Sciatic nerve (tissue), 2 donors: ENCODE data around the gene PEX7. TPM values are rescaled to one million over a fixed set of nuclear protein-coding genes. Genes with fewer than 3 reads are reported as not detected.
A peak's percentile ranks its signal among the peaks of the same experiment; 100 is the strongest.
"Not testable (repeated sequence)": the region's sequence is repeated elsewhere in the genome, so short reads cannot be mapped to it uniquely, and the experiment has no call there.

Experiments used
- ATAC-seq: fragments of 200-7000 bp; cut with Tn5 transposase; one replicate; pipeline ENCODE4 v1.9.1; 2020; ENCODE audit warnings: mild to moderate bottlenecking, moderate library complexity
- DNase-seq: peaks from one replicate; pipeline ENCODE4 v3.0.0-alpha.2; 2020; ENCODE audit warnings: low spot score
- intact Hi-C: fragments of 100-400 bp; cut with DNase I; formaldehyde crosslinking; loops from one replicate; pipeline ENCODE4 v1.14.2; 2022
- total RNA-seq: library from RNA; stranded (reverse); fragmentation: NEBNext Ultra II Directional; extraction: Animal tissue kit (Norgen Biotek cat#: 25700); gene quantifications from one replicate; pipeline ENCODE4 v1.2.1, GENCODE V29; 2021
- donor health status: DM: no; HTN: no; CAD: no.
- donor health status: DM: no; HTN: no; CAD: no.

PEX7 gene
- total RNA-seq, 1 donor from 2014 or later: 5.6 TPM

DNA sequence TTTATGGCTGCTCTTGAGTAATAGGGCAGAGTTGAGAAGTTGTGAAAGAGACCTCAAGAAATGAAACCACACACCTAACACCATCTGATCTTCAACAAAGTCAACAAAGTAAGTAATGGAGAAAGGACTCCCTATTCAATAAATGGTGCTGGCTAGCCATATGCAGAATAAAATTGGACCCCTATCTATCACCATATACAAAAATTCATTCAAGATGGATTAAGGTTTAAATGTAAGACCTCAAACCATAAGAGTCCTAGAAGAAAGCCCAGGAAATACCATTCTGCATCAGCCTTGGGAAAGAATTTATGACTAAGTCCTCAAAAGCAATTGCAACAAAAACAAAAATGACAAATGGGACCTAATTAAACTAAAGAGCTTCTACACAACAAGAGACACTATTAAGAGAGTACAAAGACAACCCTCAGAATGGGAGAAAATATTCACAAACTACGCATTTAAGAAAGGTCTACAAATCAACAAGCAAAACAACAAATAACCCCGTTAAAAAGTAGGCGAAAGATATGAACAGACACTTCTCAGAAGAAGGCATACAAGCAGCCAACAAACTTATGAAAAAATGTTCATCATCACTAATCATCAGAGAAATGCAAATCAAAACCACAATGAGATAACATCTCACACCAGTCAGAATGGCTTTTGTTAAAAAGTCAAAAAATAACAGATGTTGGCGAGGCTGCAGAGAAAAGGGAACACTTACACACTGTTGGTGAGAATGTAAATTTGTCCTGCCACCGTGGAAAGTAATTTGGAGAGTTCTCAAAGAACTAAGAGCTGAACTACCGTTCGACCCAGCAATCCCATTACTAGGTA is 34.1 kb upstream of the PEX7 start:
- no peak for ATAC-seq
- intact Hi-C loops: no loop called here
- DNase-seq: no peak

DNA sequence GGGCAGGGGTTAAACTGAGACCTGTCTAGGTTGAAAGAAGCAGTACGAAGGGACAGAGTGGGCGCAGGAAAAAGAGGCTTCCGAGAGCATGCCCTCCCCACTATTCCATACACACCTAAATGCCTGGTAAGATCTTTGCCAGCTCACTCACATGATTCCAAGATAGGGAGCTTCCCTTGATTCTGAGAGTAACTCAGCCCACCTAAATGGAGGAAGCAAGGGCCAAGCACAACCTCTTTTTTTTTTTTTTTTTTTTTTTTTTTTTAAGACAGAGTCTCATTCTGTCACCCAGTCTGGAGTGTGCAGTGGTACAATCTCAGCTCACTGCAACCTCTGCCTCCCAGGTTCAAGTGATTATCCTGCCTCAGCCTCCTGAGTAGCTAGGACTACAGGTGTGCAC is 33.0 kb upstream of the PEX7 start:
- intact Hi-C loops, DNase-seq, ATAC-seq: not testable (repeated sequence)

DNA sequence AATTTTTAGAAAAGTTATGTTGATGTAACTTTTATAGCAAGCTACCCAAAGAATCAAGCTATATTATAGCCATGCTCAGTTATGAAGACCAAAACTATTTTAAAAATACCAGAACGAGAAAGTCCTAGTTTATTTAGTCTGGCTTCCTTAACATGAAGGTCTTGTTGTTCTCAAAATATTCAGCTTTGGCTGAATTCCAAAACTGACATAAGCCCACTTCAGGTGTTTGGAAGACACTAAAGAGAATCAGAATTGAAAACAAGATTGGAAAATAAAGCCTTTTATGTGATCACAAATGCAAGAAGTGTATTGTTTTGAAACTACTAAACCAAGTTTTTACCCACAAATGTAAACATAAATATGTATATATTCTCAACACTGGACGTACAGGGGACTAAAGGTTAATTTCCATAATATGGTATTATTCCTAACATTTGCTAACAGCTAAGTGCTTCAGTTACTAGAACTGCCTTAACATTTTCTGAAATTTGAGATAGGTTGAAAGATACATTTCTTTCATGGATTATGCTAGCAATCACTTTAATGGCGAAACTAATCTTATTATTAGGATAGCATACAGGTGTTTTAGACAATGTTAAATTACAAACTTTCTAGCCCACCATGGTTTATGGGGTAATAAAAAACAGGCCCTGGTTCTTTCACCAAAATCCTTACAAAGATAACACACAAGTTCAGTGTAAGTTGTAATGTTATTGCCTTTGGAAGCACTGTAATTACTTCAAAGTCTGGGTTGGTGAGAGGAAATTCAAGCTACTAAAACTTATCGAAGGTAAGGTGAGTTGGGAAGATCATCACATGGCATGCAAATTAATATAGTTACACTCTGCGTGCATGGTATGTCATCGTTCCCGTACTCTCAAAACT is 31.7 kb upstream of the PEX7 start:
- DNase-seq: no peak
- no peak for ATAC-seq
- intact Hi-C loops: loop anchor here (10.0 kb wide), 1 partner anchor 146 kb away; no protein-coding TSS in a partner anchor

DNA sequence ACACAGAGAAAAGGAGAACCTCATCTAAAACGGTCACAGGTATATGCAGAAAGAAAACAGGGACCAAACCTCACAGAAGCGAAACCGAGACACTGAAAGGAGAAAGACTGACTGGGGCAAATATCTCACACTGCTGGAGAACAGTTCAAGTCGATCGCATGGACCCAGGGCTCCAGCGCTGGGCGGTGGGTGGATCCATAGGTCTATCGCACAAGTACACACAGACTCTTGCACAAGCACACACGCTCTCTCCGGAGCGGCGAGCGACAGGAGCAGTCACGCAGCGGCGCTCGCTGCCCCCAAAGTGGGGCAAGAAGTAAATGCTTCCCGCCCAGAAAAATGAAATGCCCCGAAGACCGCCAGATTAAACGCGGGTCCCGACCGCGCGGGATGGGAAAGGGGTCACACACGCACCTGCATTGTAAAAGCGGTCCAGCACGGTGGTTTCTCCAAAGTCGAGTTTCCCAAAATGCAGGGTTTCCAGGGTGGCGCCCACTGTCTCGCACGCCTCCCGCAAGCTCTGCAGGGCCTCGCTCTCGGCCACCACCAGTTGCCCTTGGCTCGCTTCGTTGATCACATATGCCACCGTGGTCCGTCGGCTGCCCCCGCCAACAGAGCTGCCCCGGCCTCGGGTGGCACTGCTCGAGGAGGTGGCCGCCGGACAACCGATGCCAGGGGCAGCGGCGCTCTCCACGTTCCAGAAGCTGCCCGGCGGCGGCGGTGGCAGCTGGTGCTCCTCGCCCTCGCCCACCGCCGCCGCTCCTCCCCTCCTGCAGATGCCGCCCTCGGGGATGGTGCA is 30.9 kb upstream of the PEX7 start:
- intact Hi-C loops: loop anchor here (10.0 kb wide), 1 partner anchor 147 kb away; no protein-coding TSS in a partner anchor
- ATAC-seq (peak; percentile 77), DNase-seq (peak; percentile 71)

DNA sequence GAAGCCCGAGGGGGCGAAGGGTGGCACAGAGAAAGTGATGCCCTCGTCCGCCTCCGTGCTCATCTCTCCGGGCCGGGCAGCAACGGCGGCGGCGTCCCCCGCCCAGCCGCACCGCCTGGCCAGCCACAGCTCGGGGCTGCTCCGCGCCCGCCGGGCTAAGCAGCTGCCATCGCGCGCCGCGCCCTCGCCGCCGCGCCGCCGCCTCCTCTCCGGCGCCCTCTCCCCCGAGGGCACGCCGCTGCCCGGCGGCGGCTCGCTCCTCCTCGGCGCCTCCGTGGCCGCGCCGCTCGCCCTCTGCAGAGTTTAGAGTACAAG is 30.3 kb upstream of the PEX7 start:
- no peak for DNase-seq
- intact Hi-C loops: loop anchor here (10.0 kb wide), 1 partner anchor 147 kb away; no protein-coding TSS in a partner anchor
- no peak for ATAC-seq

DNA sequence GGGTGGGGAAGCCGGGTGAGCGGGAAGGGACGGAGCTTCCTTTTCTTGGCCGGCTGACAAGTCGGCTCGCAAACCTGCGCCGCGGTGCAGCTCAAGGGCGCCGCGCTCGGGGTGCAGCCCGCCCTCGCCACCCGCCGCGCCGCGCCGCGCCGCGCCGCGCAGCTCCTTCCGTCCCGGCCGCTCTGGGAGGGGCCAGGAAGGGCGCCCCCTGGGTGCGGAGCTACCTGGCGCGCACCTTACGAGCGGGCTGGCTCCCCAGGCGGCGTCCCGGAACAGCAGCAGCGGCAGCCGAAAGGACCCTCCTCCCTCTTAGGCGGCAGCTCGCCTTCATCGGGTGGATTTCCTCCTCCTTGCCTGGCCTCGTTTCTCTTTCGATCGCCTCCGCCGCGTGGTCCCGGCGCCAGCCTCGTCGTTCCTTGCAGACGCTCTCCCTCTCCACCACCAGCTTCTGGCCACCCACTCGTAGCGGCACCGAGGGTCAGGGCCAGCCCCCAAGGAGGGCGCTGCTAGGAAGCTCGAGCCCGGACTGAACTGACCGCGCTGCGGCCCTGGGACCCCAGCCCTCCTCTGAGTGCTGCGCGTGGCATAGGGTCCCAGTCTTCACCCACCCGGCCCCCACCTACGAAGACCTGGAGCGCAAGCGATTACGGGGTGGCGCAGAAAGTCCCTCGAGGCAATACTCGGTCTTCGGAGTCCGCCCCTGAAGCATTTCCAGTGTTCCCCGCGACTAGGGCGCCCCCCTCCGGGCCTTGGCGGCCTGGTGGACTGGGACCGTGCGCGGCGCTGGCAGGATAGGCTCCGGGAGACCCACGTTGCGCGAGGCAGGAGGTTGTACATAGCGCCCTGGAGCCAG is 29.8 kb upstream of the PEX7 start, which contains the start of gene MAP3K5:
TSS of gene MAP3K5 (minus strand) at position 68 of the 853 bp plus-strand sequence. CDS start 320 bp downstream, outside the sequence.
- peak; percentile 95 for DNase-seq
- ATAC-seq: peak; percentile 95
- intact Hi-C loops: loop anchor here (10.0 kb wide), 1 partner anchor 148 kb away; no protein-coding TSS in a partner anchor

GRCh38 chr6:136793363-136793762 is 29.0 kb upstream of the PEX7 start:
- no peak for ATAC-seq
- intact Hi-C loops: loop anchor here (10.0 kb wide), 1 partner anchor 149 kb away; no protein-coding TSS in a partner anchor

DNA sequence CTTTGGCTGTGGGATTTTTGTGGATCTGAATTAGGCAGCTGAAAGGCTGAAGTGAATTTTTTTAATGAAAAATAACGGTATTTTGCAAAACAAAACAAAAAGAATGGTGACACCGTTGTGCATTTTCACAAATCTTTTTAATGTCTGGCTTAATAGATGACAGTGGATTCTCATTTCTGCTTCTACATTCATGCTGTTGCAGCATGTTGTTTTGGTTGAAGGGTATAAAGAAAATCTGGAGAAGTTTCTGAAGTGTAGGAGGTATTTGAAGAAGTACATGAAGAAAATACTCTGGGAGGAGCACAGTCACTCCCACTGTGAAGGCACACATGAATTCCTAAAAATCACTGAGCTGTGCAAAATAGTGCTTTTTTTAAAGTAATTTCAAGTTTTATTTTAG is 27.0 kb upstream of the PEX7 start:
- intact Hi-C loops: loop anchor here (10.0 kb wide), 1 partner anchor 151 kb away; no protein-coding TSS in a partner anchor

More at GRCh38 chr6:136793363-136793762, 29.0 kb upstream of the PEX7 start:
- DNase-seq: no peak

GRCh38 chr6:136795996-136796395 is 26.4 kb upstream of the PEX7 start:
- no peak for DNase-seq
- intact Hi-C loops: loop anchor here (10.0 kb wide), 1 partner anchor 151 kb away; no protein-coding TSS in a partner anchor
- no peak for ATAC-seq

More for the DNA sequence above, 27.0 kb upstream of the PEX7 start:
- DNase-seq (no peak), ATAC-seq (no peak)

GRCh38 chr6:136798044-136798443 is 24.3 kb upstream of the PEX7 start:
- intact Hi-C loops: loop anchor here (10.0 kb wide), 1 partner anchor 153 kb away; no protein-coding TSS in a partner anchor
- ATAC-seq: no peak
- DNase-seq: no peak

DNA sequence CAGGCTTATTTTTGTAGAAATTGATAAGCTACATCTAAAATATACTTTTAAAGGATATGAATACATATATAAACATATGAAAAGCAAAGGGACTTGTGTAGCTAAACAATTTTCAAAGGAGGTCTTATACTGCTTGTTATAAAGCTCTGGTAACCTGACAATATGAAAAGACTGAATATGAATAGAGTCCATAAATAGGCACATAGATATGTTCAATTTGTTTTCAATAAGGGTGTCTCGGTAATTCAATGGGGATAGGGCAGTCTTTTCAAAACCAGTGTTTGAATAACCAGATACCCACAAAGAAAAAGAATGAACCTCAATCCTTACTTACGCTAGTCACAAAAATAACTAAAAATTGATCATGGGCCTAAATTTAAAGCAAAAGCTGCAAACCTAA is 20.8 kb upstream of the PEX7 start:
- intact Hi-C loops: no loop called here
- DNase-seq (no peak), ATAC-seq (no peak)

DNA sequence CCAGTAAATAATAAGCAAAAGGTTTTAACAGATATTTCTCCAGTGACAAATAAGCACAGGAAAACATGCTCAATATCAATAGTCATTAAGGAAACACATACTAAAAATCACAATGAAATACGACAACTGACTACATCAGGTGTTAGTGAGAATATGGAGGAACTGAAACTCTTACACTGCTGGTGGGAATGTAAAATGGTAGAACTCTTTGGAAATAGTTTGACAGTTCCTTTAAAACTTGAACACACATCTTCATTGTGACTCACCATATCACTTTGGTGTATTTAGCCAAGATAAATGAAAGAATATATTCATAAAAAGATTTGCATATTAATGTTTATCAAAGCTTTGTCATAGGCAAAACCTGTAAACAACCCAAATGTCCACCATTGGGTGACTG is 18.8 kb upstream of the PEX7 start:
- intact Hi-C loops: no loop called here
- no peak for DNase-seq
- no peak for ATAC-seq

- no peak for DNase-seq
- intact Hi-C loops: no loop called here
- ATAC-seq: no peak
These were observed 13.1 kb upstream of the PEX7 start for GRCh38 chr6:136809091-136809860.

GRCh38 chr6:136811272-136811671 is 11.1 kb upstream of the PEX7 start:
- DNase-seq (no peak), ATAC-seq (no peak)
- intact Hi-C loops: no loop called here

DNA sequence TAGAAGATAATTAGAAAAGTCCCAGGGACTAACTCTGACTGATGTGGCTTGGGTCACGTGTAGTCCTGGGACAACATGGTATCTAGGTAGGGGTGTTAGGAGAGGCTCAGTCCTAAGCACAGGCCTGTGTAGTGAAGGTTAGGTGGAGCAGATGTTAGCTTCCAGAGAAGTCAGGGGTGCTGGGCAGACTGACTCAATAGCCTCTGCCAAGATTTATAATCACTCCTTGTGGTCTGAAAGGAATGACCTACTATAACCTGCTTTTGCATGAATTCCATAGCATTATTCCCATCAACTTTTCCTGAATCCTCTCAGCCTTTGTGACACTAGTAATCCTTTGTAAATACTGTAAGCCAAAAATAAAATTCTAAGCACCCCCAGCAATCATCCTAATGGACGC is 10.2 kb upstream of the PEX7 start:
- intact Hi-C loops: no loop called here
- ATAC-seq (no peak), DNase-seq (no peak)

- DNase-seq, intact Hi-C loops, ATAC-seq: not testable (repeated sequence)
These were observed 6.8 kb upstream of the PEX7 start for GRCh38 chr6:136815608-136816007.

DNA sequence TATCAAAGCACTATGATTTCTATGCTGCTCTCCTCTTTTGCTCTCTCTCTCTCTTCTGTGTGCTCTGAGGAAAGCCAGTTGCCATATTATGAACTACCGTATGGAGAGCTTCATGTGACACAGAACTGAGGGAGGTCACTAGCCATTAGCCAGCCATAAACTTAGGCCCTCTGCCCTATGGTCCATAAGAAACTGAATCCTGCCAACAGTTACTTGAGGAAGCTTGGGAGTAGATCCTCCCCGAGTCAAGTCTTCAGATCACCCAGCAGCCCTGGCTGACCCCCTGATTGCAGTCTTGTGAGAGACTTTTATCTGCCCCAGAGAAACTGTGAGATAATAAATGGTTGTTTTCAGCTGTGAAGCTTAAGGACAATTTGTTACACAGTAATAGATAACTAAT is 5.7 kb upstream of the PEX7 start:
- intact Hi-C loops: no loop called here
- ATAC-seq: no peak

More for the DNA sequence above, 5.7 kb upstream of the PEX7 start:
- no peak for DNase-seq
